ENCODE results near the gene GHDC.
"Not testable (repeated sequence)": the region's sequence is repeated elsewhere in the genome, so short reads cannot be mapped to it uniquely, and the experiment has no call there.

The GHDC gene

DNA sequence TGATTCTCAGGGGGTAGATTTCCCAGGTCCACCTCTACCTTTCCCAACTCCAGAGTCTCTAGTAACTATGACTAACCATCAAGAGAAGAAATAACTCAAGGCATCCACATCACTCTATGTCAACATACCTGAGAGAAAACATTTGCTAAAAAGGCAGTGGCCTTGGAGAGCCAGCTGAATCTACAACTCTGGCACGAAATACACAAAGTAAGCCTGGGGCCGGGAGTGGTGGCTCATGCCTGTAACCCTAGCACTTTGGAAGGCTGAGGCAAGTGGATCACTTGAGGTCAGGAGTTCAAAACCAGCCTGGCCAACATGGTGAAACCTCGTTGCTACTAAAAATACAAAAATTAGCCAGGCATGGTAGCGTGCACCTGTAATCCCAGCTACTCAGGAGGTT, 51.2 kb downstream of the GHDC start:
- DNase-seq, result not testable (repeated sequence)

DNA sequence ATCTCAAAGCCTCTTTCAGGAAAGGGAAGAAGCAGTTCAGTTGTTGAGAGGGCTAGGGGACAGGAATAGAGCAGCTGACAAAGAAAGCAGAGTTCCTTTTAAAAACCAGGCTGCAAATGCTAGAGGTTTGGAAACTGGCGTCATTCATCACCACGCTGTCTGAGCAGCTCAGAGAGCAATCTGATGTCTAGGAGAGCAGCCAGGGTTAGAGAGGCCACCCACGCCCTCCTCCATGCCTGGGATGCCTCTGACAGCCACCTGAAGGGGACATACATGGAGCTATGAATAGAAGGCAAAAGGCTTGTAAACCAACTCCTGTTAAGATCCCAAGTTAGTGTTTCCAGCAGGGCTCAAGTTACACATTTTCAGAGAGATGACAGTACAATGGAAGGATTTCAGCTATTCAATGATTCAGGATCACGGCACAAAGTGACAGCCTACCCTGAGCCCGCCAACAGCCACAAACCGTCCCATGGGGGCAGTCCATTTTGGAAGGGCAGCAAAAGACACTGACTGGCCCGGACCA, 51.9 kb downstream of the GHDC start:
- DNase-seq, result no peak

DNA sequence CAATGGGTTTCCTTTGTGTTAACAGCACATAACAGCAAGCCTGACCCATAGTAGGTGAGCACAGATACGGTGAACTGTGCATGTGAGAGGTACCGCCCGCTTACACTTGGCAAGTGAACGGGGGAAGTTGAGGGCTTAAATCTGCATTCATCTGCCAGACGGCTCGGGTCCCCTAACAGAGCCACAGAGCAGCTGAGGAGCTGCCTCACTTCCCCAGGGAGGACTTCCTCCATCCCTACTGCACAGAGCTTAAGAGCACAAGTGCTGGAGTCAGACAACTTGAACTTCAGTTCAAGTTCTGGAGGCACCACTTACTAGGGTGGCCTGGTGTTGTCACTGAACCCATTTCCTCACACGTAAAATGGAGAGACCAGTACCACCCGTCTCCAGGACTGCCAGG, 52.9 kb downstream of the GHDC start:
- DNase-seq, result no peak

DNA sequence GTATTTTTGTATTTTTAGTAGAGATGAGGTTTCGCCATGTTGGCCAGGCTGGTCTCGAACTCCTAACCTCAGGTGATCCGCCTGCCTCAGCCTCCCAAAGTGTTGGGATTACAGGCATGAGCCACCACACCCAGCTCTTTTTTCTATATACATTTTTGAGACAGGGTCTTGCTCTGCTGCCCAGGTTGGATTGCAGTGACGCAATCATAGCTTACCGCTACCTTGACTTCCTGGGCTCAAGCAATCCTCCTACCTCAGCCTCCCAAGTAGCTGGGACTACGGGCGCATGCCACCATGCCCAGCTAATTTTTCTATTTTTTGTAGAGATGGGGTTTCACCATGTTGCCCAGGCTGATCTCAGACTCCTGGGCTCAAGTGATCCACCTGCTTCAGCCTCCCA, 53.6 kb downstream of the GHDC start:
- DNase-seq, result not testable (repeated sequence)
